Left cardiac atrium (tissue), 4 donors: ENCODE results near the gene CADPS. TPM values are rescaled to one million over a fixed set of nuclear protein-coding genes. Genes with fewer than 3 reads are reported as not detected.

ENCODE experiments used
- ATAC-seq, 2 donors: fragments of 200-7000 bp; cut with Tn5 transposase; one replicate each; pipeline ENCODE4 v1.9.1; 2020; ENCODE audit warnings: mild to moderate bottlenecking in 2 of 2, moderate library complexity in 2 of 2
- DNase-seq: peaks from one replicate; pipeline ENCODE4 v3.0.0-alpha.2; 2020
- intact Hi-C, 2 donors: fragments of 100-400 bp; cut with DNase I; formaldehyde crosslinking; loops; one replicate each; pipeline versions ENCODE4 v1.14.1 to v1.15.1; 2022 to 2023
- total RNA-seq, 2 donors: library from RNA; stranded (reverse); fragmentation: NEBNext Ultra II Directional; extraction: Animal tissue kit (Norgen Biotek cat#: 25700); gene quantifications; one replicate each; pipeline ENCODE4 v1.2.1, GENCODE V29; 2021
- donor health status: DM: no; HTN: yes; CAD: no.
- donor health status: DM: no; HTN: yes; CAD: no; lungs with severe emphysema.
- donor health status: DM: yes; HTN: yes; CAD: no.
- donor health status: Dilated cardiomyopathy.

Gene CADPS
- total RNA-seq, 2 donors from 2014 or later = 29.0 to 30.7 TPM

DNA sequence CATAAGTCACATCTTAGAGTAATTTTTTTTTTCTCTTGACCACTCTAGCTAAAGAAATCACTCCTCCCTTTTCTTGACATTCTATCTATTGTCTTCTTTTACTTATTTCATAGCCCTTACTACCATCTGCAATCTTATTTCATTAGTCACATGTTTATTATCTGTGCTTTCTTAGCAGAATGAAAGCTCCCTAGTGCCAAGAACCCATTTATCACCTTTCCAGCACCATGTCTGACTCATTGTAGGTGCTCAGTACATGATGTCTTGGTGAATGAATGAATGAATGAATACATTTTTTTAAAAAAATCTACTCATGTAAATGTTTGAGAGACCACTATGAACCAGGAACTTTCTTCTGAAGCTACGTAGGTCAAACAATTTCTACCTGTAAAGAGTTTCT lies 157.2 kb downstream of the CADPS start:
- ATAC-seq (no peak), DNase-seq (no peak)
- intact Hi-C loops = no loop called here

DNA sequence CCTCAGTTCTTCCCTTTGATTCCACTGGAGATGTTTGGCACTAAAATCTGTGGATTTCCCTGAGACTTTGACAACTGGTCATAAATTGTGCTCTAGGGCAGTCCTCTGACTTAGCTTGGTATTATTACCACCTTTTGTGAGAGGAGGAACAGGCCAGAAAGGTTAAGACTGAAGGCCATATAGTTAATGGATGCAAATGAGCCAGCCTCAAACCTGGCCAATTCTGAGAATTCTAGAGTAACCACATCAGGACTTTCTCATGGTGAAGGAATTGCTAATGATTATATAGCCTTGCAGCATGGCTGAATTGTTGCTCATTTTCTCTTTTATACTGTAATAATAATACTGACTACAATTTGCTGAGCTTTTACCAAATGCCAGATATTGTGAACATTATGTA lies 162.5 kb downstream of the CADPS start:
- no peak for ATAC-seq
- intact Hi-C loops = no loop called here
- no peak for DNase-seq

DNA sequence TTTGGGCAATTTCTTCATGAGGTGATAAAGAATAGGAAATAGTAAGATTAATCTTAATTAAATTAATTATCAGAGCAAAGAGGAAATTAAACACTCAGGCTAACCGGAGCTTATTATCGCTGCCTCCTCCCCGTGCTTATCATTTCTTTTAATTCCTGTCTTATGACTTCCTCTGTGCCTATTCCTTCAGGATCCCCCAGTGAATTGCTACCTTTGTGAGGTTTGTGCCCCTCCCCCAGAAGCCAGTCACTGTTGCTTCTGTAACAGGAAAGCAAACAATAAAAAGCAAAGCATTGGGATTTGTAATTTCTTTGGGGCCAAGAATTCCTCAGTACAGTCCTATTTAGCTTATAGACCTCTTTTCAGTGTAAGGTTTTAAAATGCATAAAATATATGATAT lies 164.5 kb downstream of the CADPS start:
- no peak for DNase-seq
- ATAC-seq = no peak
- intact Hi-C loops = no loop called here

DNA sequence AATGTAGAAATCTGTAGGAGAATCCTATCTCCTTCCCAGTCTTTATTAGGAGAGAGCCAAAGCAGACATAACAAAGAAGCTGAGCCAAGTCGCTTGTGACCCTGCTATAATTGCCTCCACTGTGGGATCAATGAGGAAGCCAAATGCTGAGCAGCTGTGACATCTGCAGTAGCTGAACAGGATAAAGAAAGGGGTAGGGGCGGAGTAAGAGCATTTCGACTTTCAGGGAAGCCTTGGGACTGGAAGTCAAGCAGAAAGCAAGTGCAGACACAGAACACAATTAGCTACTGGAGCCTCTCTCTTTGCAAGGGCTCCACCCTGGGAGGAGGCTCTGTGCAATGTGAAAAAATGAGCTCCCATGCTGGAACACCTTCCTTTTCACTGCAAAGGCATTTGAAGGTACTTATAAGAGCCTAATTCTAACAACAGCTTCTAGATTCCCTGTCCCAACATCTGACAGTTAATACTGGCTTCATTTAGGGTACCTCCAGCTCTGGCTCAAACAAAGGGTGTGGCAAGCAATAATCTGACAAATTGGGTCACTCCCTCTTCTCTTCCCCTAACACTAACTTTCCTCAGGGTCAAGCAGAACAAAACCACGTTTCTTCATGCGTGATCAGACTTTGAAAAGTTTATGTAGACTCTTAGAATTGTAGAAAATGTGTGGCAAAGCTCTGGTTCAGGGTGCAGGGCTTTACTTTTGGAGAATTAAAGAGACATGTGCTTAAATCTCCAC lies 166.4 kb downstream of the CADPS start:
- intact Hi-C loops = no loop called here
- ATAC-seq (peak in 1 of 2 donors; percentile 30), DNase-seq (no peak)

DNA sequence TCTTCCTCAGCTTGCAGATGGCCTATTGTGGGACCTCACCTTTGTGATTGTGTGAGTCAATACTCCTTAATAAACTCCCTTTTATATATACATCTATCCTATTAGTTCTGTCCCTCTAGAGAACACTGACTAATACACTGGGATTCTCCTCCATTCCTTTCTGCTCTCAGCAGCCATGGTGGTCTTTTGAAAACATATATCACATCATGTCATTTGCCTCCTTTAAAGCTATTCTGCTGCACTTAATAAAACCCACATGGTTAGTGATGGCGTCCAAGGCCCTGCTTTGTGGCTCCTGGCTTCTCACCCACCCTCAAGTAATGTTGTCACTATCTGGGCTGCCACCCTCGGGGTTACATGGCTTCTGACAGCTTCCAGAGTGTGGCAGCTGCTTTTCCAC lies 169.5 kb downstream of the CADPS start:
- ATAC-seq = no peak
- no peak for DNase-seq
- intact Hi-C loops = no loop called here

DNA sequence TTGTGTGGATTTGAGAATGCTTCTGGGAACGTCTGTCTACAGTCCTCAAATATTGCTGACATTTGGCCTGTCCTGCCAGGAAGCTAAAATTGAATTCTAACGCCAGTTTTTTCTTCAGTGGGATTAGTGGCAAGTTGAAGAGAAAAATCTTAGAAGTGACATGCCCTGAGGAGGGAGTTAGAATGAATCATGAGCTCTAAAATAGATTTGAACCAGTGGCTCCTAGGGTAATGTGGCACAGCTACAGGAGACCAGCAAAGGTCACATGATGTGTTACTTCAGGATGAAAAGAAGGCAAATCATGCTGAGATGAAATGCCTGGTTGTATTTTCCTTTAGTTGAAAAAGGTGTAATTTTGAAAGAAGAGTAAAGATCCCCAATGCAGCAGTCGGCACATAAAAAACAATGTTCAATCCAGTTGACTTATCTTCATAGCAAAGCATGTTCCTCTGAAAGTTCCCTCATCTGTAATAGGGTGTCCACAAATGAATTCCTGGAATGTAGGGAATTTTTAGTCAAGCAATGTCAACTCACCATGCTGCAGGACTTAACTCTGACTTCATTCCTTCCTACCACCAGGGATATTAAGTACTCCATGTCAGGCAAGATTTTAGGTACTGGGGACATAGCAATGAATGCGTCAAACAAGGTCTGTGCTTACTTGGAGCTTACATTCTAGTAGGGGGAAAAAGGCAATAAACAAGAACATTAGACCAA lies 171.6 kb downstream of the CADPS start:
- DNase-seq (no peak), ATAC-seq (no peak)
- intact Hi-C loops = no loop called here

DNA sequence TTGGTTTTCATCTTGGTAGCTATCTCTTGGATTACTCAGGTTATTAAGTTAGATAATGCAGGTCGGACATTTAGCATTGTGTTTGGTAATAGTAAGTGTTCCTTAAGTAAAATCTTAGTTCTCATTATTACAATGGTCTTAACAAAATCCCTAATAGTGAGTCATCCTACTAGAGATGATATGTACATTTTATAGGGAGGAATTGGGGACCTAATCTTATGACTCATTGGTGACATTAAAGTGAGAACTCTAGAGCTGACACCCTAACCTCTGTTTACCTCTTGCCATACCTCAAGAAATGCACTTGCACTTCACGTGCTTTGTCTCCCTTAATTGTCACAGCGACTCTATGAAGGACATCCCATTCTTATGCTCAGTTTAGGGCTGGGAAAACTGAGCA lies 174.9 kb downstream of the CADPS start:
- ATAC-seq = no peak
- intact Hi-C loops = no loop called here
- no peak for DNase-seq

DNA sequence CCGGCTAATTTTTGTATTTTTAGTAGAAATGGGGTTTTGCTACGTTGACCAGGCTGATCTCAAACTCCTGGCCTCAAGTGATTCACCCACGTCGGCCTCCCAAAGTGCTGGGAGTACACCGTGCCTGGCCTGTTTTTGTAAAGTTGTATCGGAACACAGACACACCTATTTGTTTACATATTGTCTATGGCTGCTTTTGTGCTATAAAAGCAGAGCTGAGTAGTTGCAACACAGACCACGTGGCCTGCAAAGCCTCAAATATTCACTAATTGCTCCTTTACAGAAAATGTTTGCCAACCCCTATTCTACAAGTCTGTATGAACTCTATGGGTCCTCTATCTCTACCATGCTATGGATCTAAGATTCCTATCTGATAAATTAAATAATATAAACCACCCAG lies 175.5 kb downstream of the CADPS start:
- intact Hi-C loops = no loop called here
- ATAC-seq (no peak), DNase-seq (no peak)

DNA sequence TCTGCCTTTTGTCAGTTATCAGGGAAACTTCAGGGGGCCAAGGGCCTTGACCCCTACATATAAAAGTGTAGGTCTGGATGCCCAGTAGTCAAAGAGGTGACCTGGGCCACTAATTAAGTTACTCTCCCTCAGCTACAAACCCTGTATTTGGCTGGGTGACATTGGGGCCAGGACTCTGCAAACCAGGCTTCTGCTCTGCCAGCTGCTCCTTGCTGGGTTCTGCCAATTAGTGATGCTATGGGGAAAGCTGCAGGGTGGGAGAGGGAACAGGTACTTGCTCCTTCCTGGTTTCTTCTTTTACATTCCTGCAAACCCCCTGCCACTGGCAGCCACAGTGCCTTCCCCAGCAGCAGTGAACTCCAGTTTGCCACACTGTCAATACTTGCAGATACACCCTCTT lies 179.2 kb downstream of the CADPS start:
- intact Hi-C loops = no loop called here
- no peak for ATAC-seq
- no peak for DNase-seq

DNA sequence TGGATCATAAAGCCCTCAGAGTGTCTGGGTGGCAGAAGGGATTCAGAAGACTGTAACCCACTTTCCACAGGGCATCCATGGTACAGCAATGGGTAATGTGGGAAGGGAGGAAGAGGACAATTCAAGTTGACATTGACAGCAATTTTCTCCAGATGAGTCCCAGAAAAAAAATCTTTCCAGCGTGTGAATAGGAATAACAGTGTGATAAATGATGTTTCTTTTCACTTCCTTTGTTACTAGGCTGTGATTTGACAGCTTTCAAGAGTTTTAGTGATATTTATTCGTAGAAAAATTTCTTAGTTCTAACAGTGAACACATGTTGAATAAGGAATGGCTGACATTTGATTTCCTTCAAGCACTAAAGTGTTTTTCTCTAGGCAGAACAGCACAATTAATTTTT lies 186.4 kb downstream of the CADPS start:
- intact Hi-C loops = no loop called here
- ATAC-seq (no peak), DNase-seq (no peak)

DNA sequence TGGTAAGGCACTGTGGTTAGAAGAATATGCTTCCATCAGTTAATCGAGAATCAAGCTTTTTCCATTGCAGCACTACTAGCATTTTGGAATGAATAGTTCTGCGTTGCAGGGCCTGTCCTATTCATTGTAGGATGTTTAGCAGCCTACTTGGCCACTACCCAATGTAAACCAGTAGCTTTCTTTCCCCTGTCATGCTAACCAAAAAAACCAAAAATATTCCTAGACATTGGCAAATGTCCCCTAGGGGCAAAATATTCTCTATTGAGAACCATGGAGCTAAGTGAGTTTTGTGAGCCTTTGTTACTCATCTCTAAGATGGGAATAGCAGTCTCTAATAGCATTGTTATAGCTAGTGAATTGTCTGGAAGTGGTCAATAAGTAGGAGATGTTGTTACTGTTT lies 187.2 kb downstream of the CADPS start:
- ATAC-seq (no peak), DNase-seq (no peak)
- intact Hi-C loops = no loop called here

DNA sequence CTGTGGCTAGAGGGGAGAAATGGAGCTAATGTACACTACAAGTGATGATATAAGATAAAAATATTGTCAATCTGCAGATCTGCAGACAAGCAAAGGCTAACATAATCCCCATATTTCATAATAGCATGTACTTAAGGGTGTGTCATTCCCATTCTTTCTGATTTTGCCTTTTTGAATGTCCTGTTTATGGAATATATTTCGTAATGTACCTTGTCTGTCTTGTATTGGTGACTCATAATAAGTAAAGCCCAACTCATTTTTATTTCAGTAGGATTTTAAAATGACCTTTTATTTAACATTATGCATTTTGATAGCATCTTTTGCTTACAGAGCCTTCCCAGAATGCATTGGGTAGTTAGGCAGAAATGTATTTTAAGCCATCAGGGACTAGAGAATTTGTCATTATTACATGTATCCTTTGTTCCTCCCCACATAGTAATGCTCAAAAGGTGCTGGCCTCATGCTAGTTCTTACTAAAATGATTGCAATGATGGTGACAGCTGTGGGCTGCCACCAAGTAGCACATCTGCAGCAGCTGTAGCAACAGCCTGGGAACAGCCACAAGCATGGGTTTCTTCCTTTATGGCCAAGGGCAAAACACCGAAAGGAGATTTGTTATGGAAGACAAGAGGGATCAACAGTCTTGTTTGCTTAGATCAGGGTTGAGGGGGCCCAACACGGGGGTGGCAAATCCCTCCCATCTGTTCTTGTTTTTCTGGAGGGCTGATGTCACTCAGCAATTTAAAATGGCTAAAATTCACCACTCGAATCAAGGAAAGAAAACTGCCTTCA lies 188.5 kb downstream of the CADPS start:
- intact Hi-C loops = no loop called here
- no peak for DNase-seq
- no peak for ATAC-seq

DNA sequence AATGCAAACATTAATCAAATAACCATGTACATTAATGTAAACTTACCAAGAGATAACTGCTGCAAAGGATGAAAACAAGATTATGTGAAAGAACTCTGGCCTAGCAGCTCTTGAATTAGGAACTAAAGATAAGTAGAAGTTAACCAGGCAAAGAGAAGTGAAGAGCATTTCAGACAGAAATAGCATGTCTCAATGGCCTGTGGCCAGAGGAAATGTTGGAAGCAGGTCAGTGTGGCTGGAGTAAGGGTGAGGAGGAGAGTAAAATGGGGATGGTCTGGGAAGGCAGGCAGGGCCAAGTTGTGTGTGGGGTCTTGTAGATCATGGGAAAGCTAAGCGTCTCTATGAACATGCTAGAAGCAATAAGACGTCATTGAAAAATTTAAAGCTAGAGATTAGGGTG lies 192.4 kb downstream of the CADPS start:
- DNase-seq (no peak), ATAC-seq (no peak)
- intact Hi-C loops = no loop called here

DNA sequence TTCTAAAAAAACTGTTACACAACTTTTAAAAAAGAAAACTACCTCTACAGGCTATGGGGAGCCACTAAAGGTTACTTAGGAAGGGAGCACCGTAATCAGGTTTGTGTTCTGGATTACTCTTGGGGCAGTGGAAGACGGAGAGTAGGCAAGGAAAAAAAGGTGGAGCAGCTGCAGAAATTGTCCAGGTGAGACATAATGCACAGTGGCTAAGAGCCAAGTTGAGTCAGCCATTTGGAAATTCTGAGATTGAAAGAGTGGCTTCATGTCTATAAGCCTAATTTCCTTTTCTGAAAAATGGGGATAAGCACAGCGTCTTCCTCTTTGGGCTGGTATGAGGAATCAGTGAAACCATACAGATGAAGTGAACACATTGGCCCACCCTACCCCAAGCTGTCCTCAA lies 195.2 kb downstream of the CADPS start:
- no peak for DNase-seq
- no peak for ATAC-seq
- intact Hi-C loops = no loop called here

DNA sequence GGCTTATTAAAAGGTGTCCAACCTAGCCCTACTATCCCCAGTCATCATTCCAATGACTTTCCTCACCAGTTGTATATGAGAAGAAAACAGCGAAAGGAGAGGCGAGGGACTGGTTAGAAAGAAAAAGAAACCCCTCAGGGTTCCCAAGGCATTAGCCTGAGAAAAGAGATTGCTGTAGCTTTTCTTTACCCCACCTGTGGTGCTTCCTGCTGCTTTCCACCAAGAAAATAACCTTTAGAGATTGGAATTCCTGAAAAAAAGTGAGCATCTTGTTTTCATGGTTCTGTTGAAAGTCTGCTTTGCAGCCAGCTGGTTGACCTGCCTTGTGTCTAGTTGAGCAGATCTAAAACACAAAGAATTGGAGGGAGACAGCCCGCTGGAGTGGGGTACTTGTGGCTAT lies 196.4 kb downstream of the CADPS start:
- DNase-seq = no peak
- intact Hi-C loops = no loop called here
- ATAC-seq = no peak

DNA sequence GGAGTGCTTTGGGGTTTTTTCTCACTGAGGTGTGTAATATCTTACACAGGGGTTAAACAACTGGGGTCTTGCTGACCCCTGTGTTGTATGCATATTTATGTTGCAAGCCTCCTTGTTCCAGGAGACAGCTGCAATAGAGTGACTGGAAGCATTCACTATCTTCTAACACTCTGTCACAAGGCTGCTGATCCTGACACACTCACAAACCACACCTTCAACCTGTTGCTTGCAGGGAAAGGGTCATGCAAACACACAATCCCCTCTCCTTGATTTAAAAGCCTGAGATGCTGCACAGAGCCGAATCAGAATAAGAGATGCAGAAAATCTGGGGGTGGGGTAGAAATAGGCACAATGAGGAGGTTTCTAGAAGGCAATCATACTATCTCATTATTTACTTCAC lies 197.3 kb downstream of the CADPS start:
- intact Hi-C loops = no loop called here
- ATAC-seq = no peak
- no peak for DNase-seq

DNA sequence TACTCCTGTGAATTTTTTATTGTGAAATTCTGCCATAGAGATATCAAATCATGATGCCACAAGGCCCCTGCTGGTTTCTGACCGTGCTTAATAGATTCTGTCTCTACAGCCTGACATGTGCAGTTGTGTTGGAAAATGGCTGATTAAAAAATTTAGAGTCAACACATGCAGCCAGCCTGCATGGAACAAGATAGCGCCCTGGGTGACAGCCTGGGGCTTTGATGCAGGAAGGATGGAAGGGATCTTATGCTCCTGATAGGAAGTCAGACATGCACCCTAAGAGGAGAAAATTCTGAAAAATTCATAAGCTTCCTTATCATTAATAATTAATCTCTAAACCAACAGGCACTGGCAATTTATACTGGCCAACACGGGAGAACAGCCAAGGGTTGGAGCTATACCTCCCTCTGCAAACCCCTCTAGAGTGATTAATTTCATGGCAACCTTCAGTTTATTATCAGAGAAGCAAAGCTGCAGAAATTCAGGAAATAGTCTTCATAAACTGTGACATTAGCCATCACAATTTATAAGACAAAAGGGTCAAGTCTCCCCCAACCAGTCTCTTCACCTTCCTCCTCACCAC lies 198.4 kb downstream of the CADPS start:
- intact Hi-C loops = no loop called here

DNA sequence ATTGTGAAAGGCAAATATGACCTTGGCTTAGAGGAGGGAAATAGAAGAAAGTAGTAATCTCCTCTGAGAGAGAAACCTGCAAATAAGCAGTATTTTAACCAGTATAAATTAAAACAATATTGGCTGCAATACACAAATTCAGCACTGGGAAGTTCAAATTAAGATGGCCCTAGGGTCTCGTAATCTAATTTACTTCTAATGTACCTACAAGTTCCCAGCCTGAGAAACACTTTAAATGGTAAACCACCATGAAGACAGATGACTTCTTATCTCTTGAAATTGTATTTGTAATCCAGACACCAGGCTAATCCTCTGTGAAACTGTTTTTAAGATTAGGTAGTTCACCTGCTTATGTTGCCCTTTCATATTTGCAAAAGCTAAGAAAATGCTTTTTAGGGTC lies 199.7 kb downstream of the CADPS start:
- DNase-seq (no peak), ATAC-seq (no peak)
- intact Hi-C loops = no loop called here

More for the DNA sequence above, 198.4 kb downstream of the CADPS start:
- ATAC-seq (no peak), DNase-seq (no peak)

DNA sequence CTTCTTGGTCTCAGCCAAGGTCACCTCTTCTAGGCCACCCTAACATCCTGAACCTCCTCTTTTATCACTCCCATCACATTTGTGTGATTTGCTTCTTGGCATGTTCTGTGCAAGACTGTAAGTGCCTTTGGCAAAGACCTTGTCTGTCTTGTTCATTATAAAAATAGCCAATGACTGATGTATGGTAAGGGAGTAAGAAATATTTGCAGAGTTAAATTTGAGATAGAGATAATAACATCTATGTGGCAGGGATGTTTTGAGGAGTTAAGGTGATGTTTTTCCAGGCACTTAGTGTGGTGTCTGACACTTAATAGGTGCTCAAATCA lies 202.3 kb downstream of the CADPS start:
- intact Hi-C loops = no loop called here
- peak in 1 of 2 donors; percentile 49 for ATAC-seq
- DNase-seq = no peak
